Tibial artery (tissue), 4 donors: ENCODE results near the gene STRIP2.

ENCODE experiments used
- DNase-seq, 2 donors: peaks; one replicate each; pipeline ENCODE4 v3.0.0-alpha.2; 2019
- H3K27ac ChIP-seq, 2 donors: fragments of 200-600 bp; sonication (generic) in 1 of 2; 1 replicate in 1 of 2; 2 replicates in 1 of 2; pipeline ENCODE4 v1.5.1; 2018 to 2019; ENCODE audit warnings: mild to moderate bottlenecking in 1 of 2
- H3K27me3 ChIP-seq, 2 donors: fragments of 200-600 bp; sonication (generic) in 1 of 2; one replicate each; pipeline versions ENCODE4 v1.5.1 to v1.6.0; 2016 to 2019
- H3K36me3 ChIP-seq, 3 donors: fragments of 200-600 bp; sonication (generic) in 2 of 3; one replicate each; pipeline ENCODE4 v1.5.1; 2016 to 2019; ENCODE audit warnings: mild to moderate bottlenecking in 2 of 3
- H3K4me1 ChIP-seq, 4 donors: fragments of 200-600 bp; sonication (generic) in 2 of 4; 1 replicate in 3 of 4; 2 replicates in 1 of 4; pipeline ENCODE4 v1.5.1; 2016 to 2019
- H3K4me3 ChIP-seq, 2 donors: fragments of 200-600 bp; sonication (generic) in 1 of 2; 1 replicate in 1 of 2; 2 replicates in 1 of 2; pipeline ENCODE4 v1.5.1; 2018 to 2019; ENCODE audit warnings: mild to moderate bottlenecking in 2 of 2
- H3K9me3 ChIP-seq, 3 donors: fragments of 200-600 bp; sonication (generic) in 1 of 3; one replicate each; pipeline ENCODE4 v1.5.1; 2016 to 2019
- CTCF ChIP-seq, 2 experiments: fragments of 200-600 bp in 1 of 2; fragments of 450-650 bp in 1 of 2; IDR thresholded peaks; one replicate each; pipeline ENCODE4 v1.5.1; 2017 to 2019; ENCODE audit warnings: antibody characterized with exemption in 2 of 2, mild to moderate bottlenecking in 1 of 2, moderate library complexity in 1 of 2
- intact Hi-C: fragments of 100-400 bp; cut with DNase I; formaldehyde crosslinking; loops from one replicate; pipeline ENCODE4 v1.15.0; 2023; ENCODE audit warnings: low total_unique reads

STRIP2 gene

GRCh38 chr7:129453510-129454248 is 19.4 kb downstream of the STRIP2 start:
- intact Hi-C loops = no loop called here
- Histone ChIP-seq H3K9me3 (peaks cover 0 to 8% (median 0%) of the 10 kb centered on the region in 3 donors), H3K4me3 (no peak overlapping the region), H3K27ac (no peak overlapping the region), H3K27me3 (no peaks in the 10 kb centered on the region), H3K4me1 (no peaks in the 10 kb centered on the region), H3K36me3 (no peaks in the 10 kb centered on the region)
- DNase-seq = no peak
- TF ChIP-seq CTCF (IDR thresholded peaks at IDR 0.05) = no peak

GRCh38 chr7:129454249-129454551 is 20.0 kb downstream of the STRIP2 start:
- H3K27me3 ChIP-seq = no peaks in the 10 kb centered on the region
- DNase-seq = no peak
- no peak for TF ChIP-seq CTCF (IDR thresholded peaks at IDR 0.05)
- intact Hi-C loops = no loop called here
- no peak overlapping the region for H3K4me3 ChIP-seq
- H3K9me3 ChIP-seq = peaks cover 0 to 3% (median 0%) of the 10 kb centered on the region in 3 donors
- no peak overlapping the region for H3K27ac ChIP-seq
- H3K36me3 ChIP-seq = no peaks in the 10 kb centered on the region
- no peaks in the 10 kb centered on the region for H3K4me1 ChIP-seq

- H3K9me3 ChIP-seq = no peaks in the 10 kb centered on the region
- no peak for TF ChIP-seq CTCF (IDR thresholded peaks at IDR 0.05)
- H3K4me1 ChIP-seq = no peaks in the 10 kb centered on the region
- no peak for DNase-seq
- no peaks in the 10 kb centered on the region for H3K27me3 ChIP-seq
- H3K27ac ChIP-seq = no peak overlapping the region
- no peaks in the 10 kb centered on the region for H3K36me3 ChIP-seq
- no peak overlapping the region for H3K4me3 ChIP-seq
- intact Hi-C loops = no loop called here
Observed at GRCh38 chr7:129456421-129456820, 22.2 kb downstream of the STRIP2 start.

GRCh38 chr7:129457101-129457500 is 22.9 kb downstream of the STRIP2 start:
- intact Hi-C loops = no loop called here
- TF ChIP-seq CTCF (IDR thresholded peaks at IDR 0.05) = no peak
- H3K27me3 ChIP-seq = no peaks in the 10 kb centered on the region
- no peak overlapping the region for H3K4me3 ChIP-seq
- H3K4me1 ChIP-seq = no peaks in the 10 kb centered on the region
- no peaks in the 10 kb centered on the region for H3K9me3 ChIP-seq
- no peak overlapping the region for H3K27ac ChIP-seq
- no peak for DNase-seq
- H3K36me3 ChIP-seq = no peaks in the 10 kb centered on the region

- Histone ChIP-seq H3K27me3 (peaks cover 0 to 2% of the 10 kb centered on the region in 2 donors), H3K4me1 (no peaks in the 10 kb centered on the region), H3K36me3 (no peaks in the 10 kb centered on the region), H3K27ac (no peak overlapping the region), H3K4me3 (no peak overlapping the region), H3K9me3 (no peaks in the 10 kb centered on the region)
- TF ChIP-seq CTCF (IDR thresholded peaks at IDR 0.05) = no peak
- no peak for DNase-seq
- intact Hi-C loops = no loop called here
Observed at GRCh38 chr7:129458171-129458570, 23.9 kb downstream of the STRIP2 start.

- H3K9me3 ChIP-seq = no peaks in the 10 kb centered on the region
- DNase-seq = no peak
- TF ChIP-seq CTCF (IDR thresholded peaks at IDR 0.05) = no peak
- H3K27me3 ChIP-seq = peaks cover 0 to 7% of the 10 kb centered on the region in 2 donors
- intact Hi-C loops = no loop called here
- H3K4me3 ChIP-seq = no peak overlapping the region
- no peaks in the 10 kb centered on the region for H3K4me1 ChIP-seq
- no peak overlapping the region for H3K27ac ChIP-seq
- no peaks in the 10 kb centered on the region for H3K36me3 ChIP-seq
Observed at GRCh38 chr7:129461809-129462208, 27.6 kb downstream of the STRIP2 start.
